K562 (cell line): Measurements from ENCODE around the gene CHAMP1. TPM values are rescaled to one million over a fixed set of nuclear protein-coding genes. Genes with fewer than 3 reads are reported as not detected.

Experiments used
- ASH1L ChIP-seq: fragments of 450-650 bp; IDR thresholded peaks from 2 replicates; pipeline ENCODE4 v1.6.1; 2018; ENCODE audit warnings: borderline replicate concordance, mild to moderate bottlenecking, low read depth; ENCODE audit not compliant: partially characterized antibody
- CHD4 ChIP-seq: fragments of 200-600 bp; sonication (generic); IDR thresholded peaks from 3 replicates; pipeline ENCODE4 v1.6.1; 2012; ENCODE audit warnings: low read depth, mild to moderate bottlenecking, mixed read lengths, low read length, inconsistent platforms; ENCODE audit not compliant: insufficient read depth, insufficient replicate concordance, poor library complexity, severe bottlenecking
- ELK3 ChIP-seq: fragments of 450-650 bp; formaldehyde crosslinking; IDR thresholded peaks from 2 replicates; pipeline ENCODE4 v1.4.0; 2020; ENCODE audit warnings: mild to moderate bottlenecking
- HSF4 ChIP-seq: fragments of 250-450 bp; sonication (Bioruptor Pico); IDR thresholded peaks from 2 replicates; pipeline ENCODE4 v2.1.2; 2022; ENCODE audit warnings: mild to moderate bottlenecking, moderate library complexity, borderline replicate concordance
- NCOR1 ChIP-seq: fragments of 450-650 bp; IDR thresholded peaks from 2 replicates; pipeline ENCODE4 v1.6.1; 2016; ENCODE audit warnings: mild to moderate bottlenecking, moderate library complexity
- PREB ChIP-seq: sonication (generic); formaldehyde crosslinking; IDR thresholded peaks from 2 replicates; pipeline ENCODE4 v1.8.1; 2023; ENCODE audit warnings: mild to moderate bottlenecking, missing genetic modification reagents
- RBM15 ChIP-seq: fragments of 200-400 bp; formaldehyde crosslinking; IDR thresholded peaks from 2 replicates; pipeline ENCODE4 v1.6.1; 2018; ENCODE audit warnings: mild to moderate bottlenecking, low read length, moderate library complexity; ENCODE audit not compliant: insufficient read depth
- RFX5 ChIP-seq: IDR thresholded peaks from 2 replicates; pipeline ENCODE4 v1.6.1; 2011; ENCODE audit warnings: low read depth, mild to moderate bottlenecking, improper control_type of control experiment, low read length
- SIX5 ChIP-seq, 2 experiments: IDR thresholded peaks; 2 replicates each; pipeline ENCODE4 v1.6.1; 2011; ENCODE audit warnings: low read length in 2 of 2, borderline replicate concordance in 1 of 2, low read depth in 1 of 2, mild to moderate bottlenecking in 1 of 2, moderate library complexity in 1 of 2; ENCODE audit not compliant: insufficient read depth in 1 of 2
- SMAD1 ChIP-seq: fragments of 150-350 bp; IDR thresholded peaks from 2 replicates; pipeline ENCODE4 v1.6.1; 2014; ENCODE audit warnings: low read length, low read depth; ENCODE audit not compliant: partially characterized antibody
- SMARCC2 ChIP-seq: fragments of 450-650 bp; IDR thresholded peaks from 2 replicates; pipeline ENCODE4 v1.6.1; 2017; ENCODE audit warnings: antibody characterized with exemption, moderate library complexity, mild to moderate bottlenecking, low read depth
- ZBTB40 ChIP-seq, 2 experiments: fragments of 450-650 bp in 1 of 2; sonication (generic) in 1 of 2; formaldehyde crosslinking in 1 of 2; IDR thresholded peaks; 2 replicates each; pipeline versions ENCODE4 v1.7.1 to v1.9.0; 2016 to 2022; ENCODE audit warnings: inconsistent platforms in 1 of 2, mild to moderate bottlenecking in 1 of 2, missing genetic modification reagents in 1 of 2
- ZFP30 ChIP-seq: fragments of 250-450 bp; sonication (Bioruptor Pico); IDR thresholded peaks from 2 replicates; pipeline ENCODE4 v1.8.0; 2022; ENCODE audit warnings: moderate library complexity, mild to moderate bottlenecking, inconsistent platforms, borderline replicate concordance
- ZNF175 ChIP-seq: fragments of 200-800 bp; sonication (Bioruptor generic); IDR thresholded peaks from 2 replicates; pipeline ENCODE4 v1.6.1; 2016; ENCODE audit warnings: low read depth, mild to moderate bottlenecking, missing genetic modification characterization, missing compliant biosample characterization
- ZNF232 ChIP-seq: sonication (generic); formaldehyde crosslinking; IDR thresholded peaks from 2 replicates; pipeline ENCODE4 v1.8.0; 2022; ENCODE audit warnings: mild to moderate bottlenecking, missing genetic modification reagents
- polyA plus RNA-seq, 8 experiments: library from polyadenylated mRNA; depleted of rRNA in 4 of 8; stranded (reverse) in 5 of 8; unstranded in 3 of 8; fragments of >200 nt; fragmentation: Nextera tagmentation in 2 of 8; fragmentation: Illumina TruSeq in 1 of 8; extraction: Ambion mirVana in 2 of 8; extraction: Trizol in 1 of 8; gene quantifications; 2 replicates each; pipeline versions ENCODE4 v1.2.1 to v1.2.3, GENCODE V29; 2011 to 2014; ENCODE audit warnings: inconsistent platforms in 1 of 8, missing spikeins in 1 of 8
- total RNA-seq, 7 experiments: library from RNA; depleted of rRNA in 6 of 7; stranded (reverse); fragments of >200 nt in 6 of 7; fragmentation: Illumina TruSeq in 2 of 7; extraction: Trizol in 2 of 7; gene quantifications; 2 replicates each; pipeline versions ENCODE4 v1.2.1 to v1.2.3, GENCODE V29; 2011 to 2021; ENCODE audit warnings: low replicate concordance in 1 of 7

Gene CHAMP1
- total and polyA plus RNA-seq, 9 of the 15 experiments (the other 6 are each of a cell fraction or from before 2014, with no cell fraction given) = 0.70 to 40.6 (median 15.3) TPM

- no peak for TF ChIP-seq SIX5 (IDR thresholded peaks at IDR 0.05; ENCODE audit: borderline replicate concordance in 1 of 2, insufficient read depth in 1 of 2, low read depth in 1 of 2, low read length in 2 of 2)
- no peak for TF ChIP-seq ZNF175 (CRISPR knock-in tag)
- no peak for TF ChIP-seq HSF4 (CRISPR knock-in tag)
- TF ChIP-seq CHD4 = no peak
- no peak for TF ChIP-seq ZFP30
- no peak for TF ChIP-seq ELK3 (CRISPR knock-in tag)
- TF ChIP-seq RFX5 = no peak
- peak; percentile 27 for TF ChIP-seq ASH1L
- no peak for TF ChIP-seq PREB (CRISPR knock-in tag)
- no peak for TF ChIP-seq SMAD1
- TF ChIP-seq ZBTB40 (IDR thresholded peaks at IDR 0.05) = 0 out of 2 replicates have a peak, but pooled peaks have one; percentile 56
- no peak for TF ChIP-seq ZBTB40 (CRISPR knock-in tag; IDR thresholded peaks at IDR 0.05)
- TF ChIP-seq NCOR1 = no peak
- TF ChIP-seq ZNF232 (CRISPR knock-in tag) = no peak
- TF ChIP-seq RBM15 = no peak
- no peak for TF ChIP-seq SMARCC2
These were observed 1.0 kb upstream of the CHAMP1 start (continued) for GRCh38 chr13:114313061-114313860.
